Liver (tissue), 3 donors: ENCODE data around the gene CAMK1G.

Experiments
- ATF3 ChIP-seq: IDR thresholded peaks from 2 replicates; pipeline ENCODE4 v1.6.1; 2016; ENCODE audit warnings: antibody characterized with exemption
- CTCF ChIP-seq: fragments of 150-350 bp; IDR thresholded peaks from 2 replicates; pipeline ENCODE4 v1.5.1; 2017; ENCODE audit warnings: improper control_type of control experiment, low read depth, low read length; ENCODE audit not compliant: missing input control
- EGR1 ChIP-seq, 2 donors: IDR thresholded peaks; 2 replicates each; pipeline ENCODE4 v1.6.1; 2016 to 2018; ENCODE audit warnings: antibody characterized with exemption in 2 of 2, low read depth in 2 of 2
- FOXA1 ChIP-seq: IDR thresholded peaks from 2 replicates; pipeline ENCODE4 v1.6.1; 2016; ENCODE audit warnings: antibody characterized with exemption
- GABPA ChIP-seq, 2 donors: IDR thresholded peaks in 1 of 2; conservative IDR thresholded peaks in 1 of 2; 2 replicates each; pipeline ENCODE4 v1.6.1; 2016; ENCODE audit warnings: antibody characterized with exemption in 2 of 2, mild to moderate bottlenecking in 1 of 2, moderate library complexity in 1 of 2
- HNF4A ChIP-seq, 2 donors: conservative IDR thresholded peaks; 2 replicates each; pipeline ENCODE4 v1.6.1; 2016; ENCODE audit warnings: antibody characterized with exemption in 2 of 2, mild to moderate bottlenecking in 2 of 2
- HNF4G ChIP-seq: IDR thresholded peaks from 2 replicates; pipeline ENCODE4 v1.6.1; 2016; ENCODE audit warnings: antibody characterized with exemption
- JUND ChIP-seq, 2 donors: IDR thresholded peaks; 2 replicates each; pipeline ENCODE4 v1.6.1; 2016; ENCODE audit warnings: antibody characterized with exemption in 2 of 2
- MAX ChIP-seq: IDR thresholded peaks from 2 replicates; pipeline ENCODE4 v1.6.1; 2016; ENCODE audit warnings: antibody characterized with exemption
- RAD21 ChIP-seq, 2 donors: IDR thresholded peaks; 2 replicates each; pipeline ENCODE4 v1.6.1; 2016; ENCODE audit warnings: antibody characterized with exemption in 2 of 2, mild to moderate bottlenecking in 2 of 2
- REST ChIP-seq: IDR thresholded peaks from 2 replicates; pipeline ENCODE4 v1.6.1; 2016; ENCODE audit warnings: antibody characterized with exemption, mild to moderate bottlenecking
- SP1 ChIP-seq: IDR thresholded peaks from 2 replicates; pipeline ENCODE4 v1.6.1; 2018; ENCODE audit warnings: antibody characterized with exemption, mild to moderate bottlenecking
- TAF1 ChIP-seq: conservative IDR thresholded peaks from 2 replicates; pipeline ENCODE4 v1.6.1; 2016; ENCODE audit warnings: antibody characterized with exemption, mild to moderate bottlenecking
- YY1 ChIP-seq: IDR thresholded peaks from 2 replicates; pipeline ENCODE4 v1.6.1; 2016; ENCODE audit warnings: antibody characterized with exemption, mild to moderate bottlenecking
- donor health status: healthy.
- donor health status: healthy.

- TF ChIP-seq GABPA (IDR thresholded peaks at IDR 0.05 in 1 of 2, conservative IDR thresholded peaks at IDR 0.05 in 1 of 2), result no peak
- no peak for TF ChIP-seq SP1
- TF ChIP-seq CTCF, result no peak
- no peak for TF ChIP-seq FOXA1
- TF ChIP-seq REST, result no peak
- TF ChIP-seq EGR1 (IDR thresholded peaks at IDR 0.05; ENCODE audit: low read depth in 2 of 2), result no peak
- TF ChIP-seq MAX, result no peak
- TF ChIP-seq RAD21 (IDR thresholded peaks at IDR 0.05), result no peak
- no peak for TF ChIP-seq YY1
- no peak for TF ChIP-seq TAF1
- TF ChIP-seq HNF4A (conservative IDR thresholded peaks at IDR 0.05), result no peak
- TF ChIP-seq JUND (IDR thresholded peaks at IDR 0.05), result no peak
- TF ChIP-seq ATF3, result no peak
- TF ChIP-seq HNF4G, result no peak
Observed at GRCh38 chr1:209546390-209547085, 37.0 kb upstream of the CAMK1G start.
